HG03066 (cell line): ENCODE data around the gene PAM.
A peak's percentile ranks its signal among the peaks of the same experiment; 100 is the strongest.

Source experiments
- ATAC-seq: cut with Tn5 transposase; IDR thresholded peaks from one replicate; pipeline ENCODE4 v1.9.1; 2021; ENCODE audit warnings: low read depth; ENCODE audit not compliant: unreplicated experiment

Gene PAM

DNA sequence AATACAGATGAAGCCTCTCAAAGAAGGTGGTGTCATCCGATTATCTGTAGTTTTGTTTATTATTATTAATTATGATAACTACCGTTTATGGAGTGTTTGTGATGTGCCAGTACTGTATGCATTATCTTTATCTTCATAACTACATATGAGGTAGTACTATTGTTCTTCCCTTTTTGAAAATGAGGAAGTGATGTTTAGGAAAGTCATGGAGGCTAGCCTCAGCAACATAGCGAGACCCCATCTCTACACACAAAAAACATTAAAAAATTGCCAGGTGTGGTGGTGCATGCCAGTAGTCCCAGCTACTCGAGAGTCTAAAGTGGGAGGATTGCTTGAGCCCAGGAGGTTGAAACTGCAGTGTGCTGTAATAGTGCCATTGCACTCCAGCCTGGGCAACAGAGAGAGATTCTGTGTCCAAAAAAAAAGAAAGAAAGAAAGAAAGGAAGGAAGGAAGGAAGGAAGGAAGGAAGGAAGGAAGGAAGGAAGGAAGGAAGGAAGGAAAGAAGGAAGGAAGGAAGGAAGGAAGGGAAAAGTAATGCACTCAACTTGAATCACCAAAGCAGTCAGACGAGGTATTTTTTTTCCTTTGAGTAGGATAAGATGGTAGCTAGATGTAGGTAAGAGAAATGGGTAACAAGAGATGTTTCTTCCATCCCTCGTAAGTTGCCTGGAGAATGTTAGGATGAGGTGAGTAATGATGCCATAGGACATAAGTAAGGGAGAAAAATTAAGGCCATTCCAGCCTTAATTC is 47.8 kb downstream of the PAM start:
- no peak for ATAC-seq

- no peak for ATAC-seq
Measured at GRCh38 chr5:102807878-102808502, 52.9 kb downstream of the PAM start.

- no peak for ATAC-seq
Measured at GRCh38 chr5:102809033-102809432, 53.9 kb downstream of the PAM start.

- no peak for ATAC-seq
Measured at GRCh38 chr5:102811972-102812371, 56.9 kb downstream of the PAM start.

DNA sequence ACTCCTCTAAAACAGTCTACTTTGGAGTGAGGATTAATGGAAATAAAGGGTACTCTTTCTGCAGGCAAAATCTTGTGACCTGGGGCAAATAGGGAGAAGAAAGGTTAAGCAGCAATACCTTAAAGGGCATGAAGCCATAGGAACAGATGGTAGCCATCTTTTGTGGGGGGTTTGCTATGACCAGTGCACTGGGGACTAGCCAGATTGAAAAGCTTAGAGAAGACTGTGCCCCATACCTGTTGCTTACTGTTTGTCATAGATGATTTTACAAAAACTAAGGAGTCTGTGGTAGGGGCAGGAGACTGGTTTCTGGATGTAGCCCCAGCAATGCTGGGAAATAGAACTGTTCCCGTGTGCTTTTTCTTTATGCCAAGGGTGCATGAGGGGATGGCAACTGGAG is 58.6 kb downstream of the PAM start:
- no peak for ATAC-seq

- ATAC-seq: no peak
Measured at GRCh38 chr5:102815084-102815483, 60.0 kb downstream of the PAM start.

GRCh38 chr5:102815540-102816332 is 60.6 kb downstream of the PAM start:
- no peak for ATAC-seq

DNA sequence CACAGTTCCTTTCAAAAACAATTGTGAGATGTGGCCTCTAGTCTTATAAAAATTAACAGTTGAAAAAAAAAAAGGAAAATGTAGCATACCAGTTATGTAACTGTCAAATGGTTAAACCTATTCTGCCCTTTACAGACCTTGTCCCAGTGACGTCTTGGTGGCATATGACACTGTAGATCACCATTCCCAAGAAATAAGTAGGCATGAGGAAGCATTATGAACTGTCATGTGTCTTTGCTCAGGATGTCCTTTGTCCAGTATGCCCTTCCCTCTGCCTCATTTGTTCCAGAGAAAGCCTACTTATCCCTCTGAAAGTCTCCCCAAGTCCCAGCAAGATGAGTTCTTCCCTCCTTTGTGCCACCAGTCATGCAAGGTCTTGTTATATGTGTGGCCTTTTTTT is 63.2 kb downstream of the PAM start:
- ATAC-seq: no peak

DNA sequence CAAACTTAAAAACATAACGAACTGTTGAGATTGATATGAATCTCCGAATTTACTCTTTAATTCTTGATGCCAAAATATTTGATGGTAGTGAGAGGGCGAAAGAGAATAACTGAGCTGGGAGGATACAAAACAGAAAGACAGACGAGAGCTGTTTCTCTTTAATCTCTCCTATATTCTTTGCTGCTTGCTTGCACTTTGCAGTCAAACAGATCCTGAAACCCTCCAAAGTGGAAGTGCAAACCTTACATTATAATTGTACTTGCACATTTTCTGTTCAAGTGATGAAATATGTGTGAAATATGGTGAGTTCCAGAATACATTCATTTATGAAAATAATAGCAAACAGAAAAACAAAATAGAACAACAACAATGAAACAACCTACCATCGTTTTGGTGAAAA is 63.8 kb downstream of the PAM start:
- peak; percentile 44 for ATAC-seq

GRCh38 chr5:102819634-102820033 is 64.5 kb downstream of the PAM start:
- no peak for ATAC-seq

DNA sequence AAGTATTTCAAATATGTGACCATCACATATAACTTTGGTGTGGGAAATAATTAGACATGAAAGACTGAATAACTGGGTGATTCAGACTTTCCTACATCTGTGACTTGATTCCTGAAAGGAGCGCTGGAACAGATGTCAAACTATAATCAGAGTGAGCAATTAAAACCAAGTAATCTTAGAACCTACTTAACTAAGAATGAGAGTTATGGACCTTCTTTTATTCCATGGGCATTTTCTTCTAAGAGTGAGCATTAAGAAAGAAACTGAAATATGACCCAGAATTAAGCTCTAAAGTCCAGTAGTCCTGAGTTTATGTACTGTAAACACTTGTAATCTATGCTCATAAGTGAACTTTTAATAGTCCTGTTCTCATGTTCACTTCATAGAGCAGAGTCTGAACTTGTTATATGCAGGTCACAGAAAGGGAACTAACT is 68.4 kb downstream of the PAM start:
- ATAC-seq: no peak

- ATAC-seq: no peak
Measured at GRCh38 chr5:102826629-102827028, 71.5 kb downstream of the PAM start.

DNA sequence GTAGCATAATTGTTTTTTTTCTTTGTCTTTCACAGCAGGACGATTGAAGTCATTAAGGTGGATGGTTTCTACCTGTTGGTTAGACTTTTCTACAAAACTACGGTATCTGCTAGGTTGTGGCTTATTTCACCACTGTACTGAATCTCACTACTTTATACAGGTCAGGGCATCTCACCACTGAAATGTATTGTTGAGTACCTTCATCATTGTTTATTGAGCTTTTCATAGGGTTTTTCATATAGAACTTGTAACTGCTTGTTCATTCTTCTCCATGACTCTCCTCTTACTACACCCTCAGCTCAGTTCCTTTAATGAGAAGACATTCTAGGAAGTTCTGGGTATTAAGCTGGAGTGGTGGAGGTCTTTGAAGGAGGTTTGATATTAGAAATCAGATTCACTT is 75.1 kb downstream of the PAM start:
- ATAC-seq: no peak

GRCh38 chr5:102832445-102832844 is 77.3 kb downstream of the PAM start:
- no peak for ATAC-seq

- ATAC-seq: no peak
Measured at GRCh38 chr5:102833146-102833545, 78.0 kb downstream of the PAM start.

DNA sequence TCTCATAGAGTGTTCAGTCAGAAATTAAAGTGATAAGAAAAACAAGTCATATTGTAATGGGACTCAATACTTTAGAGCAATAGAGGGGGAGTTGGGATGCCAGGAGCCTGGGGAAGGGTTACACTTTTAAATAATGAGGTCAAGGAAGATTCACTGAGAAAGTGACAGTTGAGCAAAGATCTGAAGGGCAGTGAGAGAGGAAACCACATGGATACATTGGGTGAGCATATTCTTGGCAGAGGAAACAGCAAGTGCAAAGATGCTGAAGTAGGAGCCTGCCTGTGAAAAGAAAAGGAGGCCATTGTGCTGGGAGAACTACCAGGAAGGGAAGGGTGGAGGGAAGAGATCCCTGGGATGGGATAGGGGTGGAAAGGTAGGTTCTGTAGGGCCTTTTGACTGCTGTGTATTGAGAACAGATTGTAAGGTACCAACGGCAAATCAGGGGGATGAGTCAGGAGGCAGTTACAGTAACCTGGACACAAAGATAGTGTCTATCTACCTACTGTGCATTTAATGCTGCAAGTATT is 79.4 kb downstream of the PAM start:
- ATAC-seq: no peak

DNA sequence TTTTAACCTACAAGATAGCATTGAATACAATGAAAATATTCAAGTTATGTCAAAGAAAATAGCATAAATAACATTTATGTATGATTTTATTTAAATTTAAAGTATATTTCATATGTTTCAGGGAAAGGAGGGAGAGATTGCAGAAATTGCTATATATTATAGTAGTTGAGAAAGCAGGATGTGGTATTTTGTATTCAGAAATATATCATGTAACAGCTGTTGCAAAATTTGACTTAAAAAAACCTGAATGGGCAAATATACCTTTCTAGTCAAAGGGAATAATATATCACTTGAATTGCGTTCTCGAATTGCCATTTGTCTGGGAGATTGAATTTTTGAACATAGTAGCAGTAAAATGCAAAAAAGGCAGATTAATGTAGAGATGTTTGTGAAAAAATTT is 80.6 kb downstream of the PAM start:
- ATAC-seq: no peak

GRCh38 chr5:102841021-102841420 is 85.9 kb downstream of the PAM start:
- no peak for ATAC-seq

GRCh38 chr5:102843997-102844396 is 88.9 kb downstream of the PAM start:
- ATAC-seq: no peak

- ATAC-seq: no peak
Measured at GRCh38 chr5:102845041-102845440, 89.9 kb downstream of the PAM start.

DNA sequence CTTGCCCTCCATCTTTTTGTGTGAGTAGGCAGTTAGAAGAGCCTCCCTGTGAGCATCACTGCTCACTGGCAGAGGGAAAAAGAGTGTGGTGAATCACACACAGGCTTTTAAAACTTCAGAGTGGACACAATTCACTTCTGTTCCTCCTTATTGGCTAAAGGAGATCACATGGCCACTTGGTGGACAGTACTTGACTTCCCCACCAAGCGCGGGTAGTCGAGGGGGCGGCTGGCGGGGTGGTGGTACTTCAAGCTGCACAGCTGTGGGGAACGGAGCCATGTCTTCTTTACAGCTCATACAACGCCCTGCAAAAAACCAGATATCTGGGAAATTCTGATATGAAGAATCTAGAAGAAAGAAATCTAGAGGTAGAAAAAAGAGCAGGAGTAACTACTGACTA is 95.4 kb downstream of the PAM start:
- no peak for ATAC-seq
